PFSK-1 (cell line): ENCODE data around the gene DOC2A.
A peak's percentile ranks its signal among the peaks of the same experiment; 100 is the strongest.

Experiments
- FOXP2 ChIP-seq: optimal IDR thresholded peaks from 2 replicates; pipeline ENCODE3; 2011; ENCODE audit warnings: borderline replicate concordance, control low read depth, inconsistent platforms; ENCODE audit not compliant: insufficient read depth; ENCODE audit errors: extremely low read length, extremely low read depth
- POLR2AphosphoS5 ChIP-seq: IDR thresholded peaks from 2 replicates; pipeline ENCODE4 v1.6.1; 2012; ENCODE audit warnings: low read depth, mild to moderate bottlenecking, control low read depth, low read length, moderate library complexity
- SIN3A ChIP-seq: IDR thresholded peaks from 2 replicates; pipeline ENCODE4 v1.6.1; 2012; ENCODE audit warnings: mild to moderate bottlenecking, low read length, moderate library complexity, borderline replicate concordance; ENCODE audit not compliant: insufficient read depth
- TAF1 ChIP-seq: IDR thresholded peaks from 2 replicates; pipeline ENCODE4 v1.6.1; 2012; ENCODE audit warnings: low read length, control low read depth, borderline replicate concordance; ENCODE audit not compliant: insufficient read depth
- TF ChIP-seq, protein P1 (sequence below), 2 experiments: IDR thresholded peaks; 2 replicates each; pipeline versions ENCODE4 v1.6.1 to v1.8.0; 2011 to 2012; ENCODE audit warnings: low read depth in 2 of 2, low read length in 2 of 2, control low read depth in 1 of 2, inconsistent platforms in 1 of 2, mild to moderate bottlenecking in 1 of 2, moderate library complexity in 1 of 2; ENCODE audit not compliant: insufficient read depth in 1 of 2

The DOC2A gene

DNA sequence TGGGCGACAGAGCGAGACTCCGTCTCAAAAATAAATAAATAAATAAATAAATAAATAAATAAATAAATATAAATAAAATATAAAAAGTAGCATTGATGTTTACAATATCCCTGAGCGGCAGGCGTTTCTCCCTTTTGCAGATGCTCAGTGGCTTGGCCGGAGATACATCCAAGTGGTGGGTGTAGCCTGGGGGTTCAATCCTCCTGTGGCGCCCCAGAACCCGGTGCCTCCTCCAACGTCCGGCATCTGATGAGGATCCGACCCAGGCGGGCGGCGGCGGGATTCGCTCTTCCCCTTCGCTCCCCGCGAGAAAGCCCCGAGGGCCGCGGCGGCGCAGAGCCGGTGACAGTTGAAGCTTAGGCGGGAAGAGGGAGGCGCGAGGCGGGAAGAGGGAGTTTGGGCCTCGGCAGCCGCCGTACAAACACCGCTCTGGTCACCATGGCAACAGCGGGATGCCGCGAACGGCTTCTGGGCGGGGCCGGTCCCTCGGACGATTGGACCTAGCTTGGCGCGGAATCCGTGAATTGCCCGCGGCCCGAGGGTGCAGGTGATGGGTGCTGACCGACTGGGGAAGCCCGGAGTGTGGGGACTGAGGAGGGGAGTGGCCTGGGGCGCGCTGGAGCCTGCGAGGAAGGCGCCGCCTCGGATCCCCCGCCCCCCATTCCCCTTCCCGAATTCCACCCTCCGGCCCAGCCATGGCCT lies 42.0 kb upstream of the DOC2A start:
- TF ChIP-seq, protein P1, sequence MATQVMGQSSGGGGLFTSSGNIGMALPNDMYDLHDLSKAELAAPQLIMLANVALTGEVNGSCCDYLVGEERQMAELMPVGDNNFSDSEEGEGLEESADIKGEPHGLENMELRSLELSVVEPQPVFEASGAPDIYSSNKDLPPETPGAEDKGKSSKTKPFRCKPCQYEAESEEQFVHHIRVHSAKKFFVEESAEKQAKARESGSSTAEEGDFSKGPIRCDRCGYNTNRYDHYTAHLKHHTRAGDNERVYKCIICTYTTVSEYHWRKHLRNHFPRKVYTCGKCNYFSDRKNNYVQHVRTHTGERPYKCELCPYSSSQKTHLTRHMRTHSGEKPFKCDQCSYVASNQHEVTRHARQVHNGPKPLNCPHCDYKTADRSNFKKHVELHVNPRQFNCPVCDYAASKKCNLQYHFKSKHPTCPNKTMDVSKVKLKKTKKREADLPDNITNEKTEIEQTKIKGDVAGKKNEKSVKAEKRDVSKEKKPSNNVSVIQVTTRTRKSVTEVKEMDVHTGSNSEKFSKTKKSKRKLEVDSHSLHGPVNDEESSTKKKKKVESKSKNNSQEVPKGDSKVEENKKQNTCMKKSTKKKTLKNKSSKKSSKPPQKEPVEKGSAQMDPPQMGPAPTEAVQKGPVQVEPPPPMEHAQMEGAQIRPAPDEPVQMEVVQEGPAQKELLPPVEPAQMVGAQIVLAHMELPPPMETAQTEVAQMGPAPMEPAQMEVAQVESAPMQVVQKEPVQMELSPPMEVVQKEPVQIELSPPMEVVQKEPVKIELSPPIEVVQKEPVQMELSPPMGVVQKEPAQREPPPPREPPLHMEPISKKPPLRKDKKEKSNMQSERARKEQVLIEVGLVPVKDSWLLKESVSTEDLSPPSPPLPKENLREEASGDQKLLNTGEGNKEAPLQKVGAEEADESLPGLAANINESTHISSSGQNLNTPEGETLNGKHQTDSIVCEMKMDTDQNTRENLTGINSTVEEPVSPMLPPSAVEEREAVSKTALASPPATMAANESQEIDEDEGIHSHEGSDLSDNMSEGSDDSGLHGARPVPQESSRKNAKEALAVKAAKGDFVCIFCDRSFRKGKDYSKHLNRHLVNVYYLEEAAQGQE (IDR thresholded peaks at IDR 0.05; ENCODE audit: insufficient read depth in 1 of 2, low read depth in 2 of 2, low read length in 2 of 2): no peak
- peak; percentile 52 for TF ChIP-seq FOXP2

DNA sequence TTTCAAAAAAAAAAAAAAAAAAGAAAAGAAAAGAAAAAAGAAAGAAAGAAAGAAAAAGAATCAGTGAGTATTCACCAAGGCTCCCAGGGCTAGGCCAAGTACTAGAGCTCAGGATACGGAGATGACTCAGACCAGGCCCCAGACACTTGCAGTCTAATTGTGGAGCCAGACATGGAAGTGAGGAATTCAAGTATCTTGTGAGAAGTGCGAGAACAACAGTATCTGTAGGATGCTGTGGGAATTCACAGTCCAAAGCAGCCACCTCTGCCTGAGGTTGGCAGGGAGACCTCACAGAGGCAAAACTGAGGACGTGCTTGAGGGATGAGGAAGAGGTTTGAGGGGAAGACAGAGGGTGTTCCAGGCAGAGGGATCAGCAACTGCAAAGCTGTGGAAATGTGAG lies 40.7 kb upstream of the DOC2A start:
- TF ChIP-seq, protein P1 (IDR thresholded peaks at IDR 0.05; ENCODE audit: insufficient read depth in 1 of 2, low read depth in 2 of 2, low read length in 2 of 2): no peak
- TF ChIP-seq TAF1 (no peak), POLR2AphosphoS5 (no peak), FOXP2 (no peak), SIN3A (no peak)

DNA sequence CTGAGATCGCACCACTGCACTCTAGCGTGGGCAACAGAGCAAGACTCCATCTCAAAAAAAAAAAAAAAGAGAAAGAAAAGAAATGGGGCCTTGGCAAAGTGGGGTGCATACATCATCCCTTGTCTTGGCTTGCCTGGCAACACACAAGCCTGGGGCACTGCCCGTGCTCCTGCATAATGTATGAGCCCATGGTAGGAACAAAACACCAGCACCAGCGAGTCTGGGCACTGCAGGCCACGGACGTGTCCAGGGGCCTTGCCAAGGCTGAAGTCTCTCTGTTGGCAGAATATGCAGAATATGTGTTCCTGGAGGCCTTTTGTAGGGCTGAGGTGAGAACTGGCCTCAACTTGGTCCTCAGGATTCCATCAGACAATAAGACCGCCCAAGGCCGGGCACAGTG lies 39.0 kb upstream of the DOC2A start:
- TF ChIP-seq, protein P1 (IDR thresholded peaks at IDR 0.05; ENCODE audit: insufficient read depth in 1 of 2, low read depth in 2 of 2, low read length in 2 of 2): no peak
- TF ChIP-seq POLR2AphosphoS5: no peak
- TF ChIP-seq SIN3A: no peak
- no peak for TF ChIP-seq FOXP2
- TF ChIP-seq TAF1: no peak

DNA sequence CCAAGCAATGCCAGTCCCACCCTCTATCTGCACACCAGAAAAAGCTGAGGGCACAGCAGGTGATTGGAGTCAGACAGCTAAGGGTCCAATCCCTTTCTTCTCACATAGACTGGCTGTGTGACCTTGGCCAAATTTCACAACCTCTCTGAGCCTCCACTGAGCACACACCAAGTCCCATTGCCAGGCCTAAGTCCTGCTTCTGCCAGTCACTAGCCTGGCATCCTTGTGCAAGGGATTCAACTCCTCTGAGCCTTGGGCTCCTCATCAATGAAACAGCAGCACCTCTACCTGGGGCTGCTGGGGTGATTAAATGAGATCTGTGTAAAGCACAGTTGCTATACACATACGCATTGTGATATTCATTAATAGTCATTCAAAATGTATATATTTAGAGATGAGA lies 35.8 kb upstream of the DOC2A start:
- TF ChIP-seq TAF1: no peak
- TF ChIP-seq SIN3A: no peak
- TF ChIP-seq, protein P1 (IDR thresholded peaks at IDR 0.05; ENCODE audit: insufficient read depth in 1 of 2, low read depth in 2 of 2, low read length in 2 of 2): no peak
- no peak for TF ChIP-seq FOXP2
- TF ChIP-seq POLR2AphosphoS5: no peak

DNA sequence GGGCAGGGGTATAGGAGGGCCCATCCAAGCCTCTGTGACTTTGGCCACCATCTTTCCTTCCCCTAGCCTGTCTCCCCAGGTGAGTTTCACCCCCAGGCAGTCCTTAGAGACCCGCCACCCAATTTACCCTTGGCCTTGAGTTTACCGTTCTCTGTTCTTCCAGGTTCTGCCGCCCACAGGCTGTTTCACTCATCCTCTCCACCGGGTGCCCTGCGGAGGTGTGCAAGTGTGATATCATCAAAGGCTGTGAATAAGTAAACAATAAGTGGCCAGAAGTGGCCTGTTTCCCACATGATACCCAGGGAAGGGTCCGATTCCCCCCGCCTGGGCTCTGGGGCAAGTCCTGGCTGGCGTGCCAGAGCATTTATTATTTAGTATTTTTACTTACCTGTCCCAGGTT lies 35.4 kb upstream of the DOC2A start:
- no peak for TF ChIP-seq POLR2AphosphoS5
- TF ChIP-seq FOXP2: no peak
- TF ChIP-seq, protein P1 (IDR thresholded peaks at IDR 0.05; ENCODE audit: insufficient read depth in 1 of 2, low read depth in 2 of 2, low read length in 2 of 2): no peak
- no peak for TF ChIP-seq SIN3A
- TF ChIP-seq TAF1: no peak
